ENCODE results near the gene COL23A1.

COL23A1 gene

DNA sequence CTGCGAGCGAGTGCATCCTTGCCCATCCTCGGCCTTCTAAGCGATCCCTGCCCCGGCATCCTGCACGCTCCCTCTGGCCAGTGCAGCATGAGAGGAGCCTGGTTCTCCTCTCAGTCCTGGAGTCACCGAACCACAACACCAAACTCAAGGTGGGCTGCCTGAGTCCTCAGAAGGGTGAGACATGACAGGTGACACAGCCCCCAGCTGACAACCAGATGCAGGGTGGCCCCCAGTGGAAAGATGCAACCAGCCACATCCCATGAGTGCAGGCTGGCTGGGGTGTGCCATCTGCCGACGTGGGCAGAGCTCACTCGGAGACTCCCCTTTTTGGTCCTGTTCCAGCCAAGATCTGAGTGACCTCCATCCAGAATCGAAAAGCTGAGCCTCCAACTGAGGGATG is 58.4 kb downstream of the COL23A1 start:
- no peak for DNase-seq (ENCODE audit: low read depth)

DNA sequence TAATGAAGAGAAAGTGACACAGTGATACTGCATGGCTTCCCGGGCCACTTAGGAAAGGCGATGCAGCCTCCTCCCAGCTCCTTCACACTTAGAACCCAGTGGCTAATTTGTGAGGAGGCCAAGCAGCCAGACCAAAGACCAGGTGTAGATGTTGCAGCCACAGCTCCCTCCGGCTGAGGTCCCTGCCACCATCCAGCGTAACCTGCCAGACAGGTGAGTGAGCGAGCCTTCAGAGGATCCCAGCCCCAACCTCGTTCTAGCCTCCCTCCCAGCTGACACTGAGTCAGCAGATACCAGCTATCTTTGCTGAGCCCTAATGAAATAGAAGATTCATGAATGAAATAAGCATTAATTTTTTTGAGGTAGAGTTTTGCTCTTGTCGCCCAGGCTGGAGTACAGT is 59.7 kb downstream of the COL23A1 start:
- DNase-seq (ENCODE audit: low read depth), result no peak

GRCh38 chr5:178529080-178529479 is 61.1 kb downstream of the COL23A1 start:
- no peak for DNase-seq (ENCODE audit: low read depth)

- DNase-seq (ENCODE audit: low read depth), result no peak
These were observed 62.5 kb downstream of the COL23A1 start for GRCh38 chr5:178527458-178528307.

- no peak for DNase-seq (ENCODE audit: low read depth)
These were observed 63.3 kb downstream of the COL23A1 start for GRCh38 chr5:178526773-178527457.

- no peak for DNase-seq (ENCODE audit: low read depth)
These were observed 64.1 kb downstream of the COL23A1 start for GRCh38 chr5:178525906-178526732.

DNA sequence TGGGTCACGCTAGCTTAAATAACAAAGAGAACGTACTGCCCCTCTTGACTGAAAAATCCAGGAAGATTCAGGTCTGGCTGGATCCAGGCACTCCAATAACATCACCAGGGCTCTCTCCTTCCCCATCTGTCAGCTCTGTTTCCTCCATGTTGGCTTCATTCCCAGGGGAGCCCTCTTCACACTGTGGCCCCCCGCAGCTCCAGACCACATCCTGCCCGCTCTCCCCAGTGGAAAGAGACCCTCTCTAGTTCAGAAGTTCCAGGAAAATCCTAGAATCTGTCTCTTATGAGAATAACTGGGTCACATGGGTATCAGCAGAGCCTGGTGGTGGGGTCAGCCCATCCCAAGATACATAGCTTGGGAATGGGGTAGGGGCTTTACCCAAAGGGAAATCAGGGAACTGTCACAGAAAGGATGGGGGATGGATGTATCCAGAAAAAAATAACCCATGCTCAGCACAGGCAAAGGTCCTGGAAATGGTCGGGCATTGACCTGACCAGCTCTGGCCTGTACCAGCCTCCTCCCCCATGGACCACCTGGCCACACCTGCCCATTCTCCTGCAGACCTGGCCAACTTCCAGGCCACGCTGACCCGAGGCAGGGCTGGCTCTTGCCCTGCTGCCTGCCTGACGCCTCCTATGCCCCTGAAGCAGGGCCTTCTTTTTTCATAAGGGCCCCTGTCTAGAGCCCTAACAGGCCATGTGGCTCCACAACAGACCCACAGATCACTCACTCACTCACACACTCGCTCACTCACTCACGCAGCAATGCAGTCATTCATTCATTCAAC is 65.9 kb downstream of the COL23A1 start:
- no peak for DNase-seq (ENCODE audit: low read depth)

- DNase-seq (ENCODE audit: low read depth), result no peak
These were observed 67.8 kb downstream of the COL23A1 start for GRCh38 chr5:178522361-178522760.

DNA sequence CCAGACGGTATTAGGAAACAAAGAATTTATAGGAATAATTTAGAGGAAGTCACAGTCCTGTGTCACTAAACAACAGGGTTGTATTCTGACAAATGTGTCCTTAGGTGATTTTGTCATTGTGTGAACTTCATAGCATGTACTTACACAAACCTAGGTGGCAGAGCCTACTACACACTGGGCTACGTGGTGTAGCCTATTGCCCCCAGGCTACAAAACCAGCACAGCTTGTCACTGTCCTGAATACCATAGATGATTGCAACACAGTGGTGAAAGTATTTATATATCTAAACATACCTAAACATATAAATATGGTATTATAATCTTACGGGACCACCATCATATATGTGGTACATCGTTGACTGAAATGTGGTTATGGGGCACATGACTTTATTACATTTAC is 69.3 kb downstream of the COL23A1 start:
- DNase-seq (ENCODE audit: low read depth), result no peak

DNA sequence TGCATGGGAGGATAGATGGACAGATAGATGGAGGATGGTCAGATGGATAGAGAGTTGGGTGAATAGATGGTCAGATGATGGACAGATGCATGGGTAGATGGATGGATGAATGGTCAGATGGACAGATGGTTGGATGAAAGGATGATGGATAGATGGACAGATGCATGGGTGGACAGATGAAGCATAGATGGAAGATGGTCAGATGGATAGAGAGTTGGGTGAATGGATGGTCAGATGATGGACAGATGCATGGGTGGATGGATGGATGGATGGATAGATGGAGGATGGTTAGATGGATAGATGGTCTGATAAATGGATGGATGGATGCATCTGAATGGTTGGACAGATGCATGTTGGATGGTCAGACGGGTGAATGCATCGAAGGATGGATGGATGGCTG is 70.4 kb downstream of the COL23A1 start:
- no peak for DNase-seq (ENCODE audit: low read depth)

DNA sequence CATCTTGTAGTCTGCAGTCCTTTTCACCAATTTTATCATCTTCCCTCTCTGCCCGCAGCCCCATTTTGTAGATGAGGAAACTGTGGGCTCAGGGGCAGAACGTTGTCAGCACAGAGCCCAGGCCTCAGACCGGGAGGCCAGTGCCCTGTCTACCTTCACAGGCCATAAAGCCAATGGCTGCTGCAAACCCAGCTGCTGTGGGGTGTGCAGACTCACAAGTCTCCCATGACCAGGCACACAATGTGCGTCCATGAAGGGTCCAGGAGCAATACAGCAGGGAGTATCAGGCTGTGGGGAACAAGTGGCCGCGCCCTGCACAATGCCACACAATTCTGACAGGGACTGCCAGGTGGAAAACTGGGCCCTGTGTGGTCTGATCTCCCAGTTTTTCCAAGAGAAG is 71.0 kb downstream of the COL23A1 start:
- DNase-seq (ENCODE audit: low read depth), result no peak

DNA sequence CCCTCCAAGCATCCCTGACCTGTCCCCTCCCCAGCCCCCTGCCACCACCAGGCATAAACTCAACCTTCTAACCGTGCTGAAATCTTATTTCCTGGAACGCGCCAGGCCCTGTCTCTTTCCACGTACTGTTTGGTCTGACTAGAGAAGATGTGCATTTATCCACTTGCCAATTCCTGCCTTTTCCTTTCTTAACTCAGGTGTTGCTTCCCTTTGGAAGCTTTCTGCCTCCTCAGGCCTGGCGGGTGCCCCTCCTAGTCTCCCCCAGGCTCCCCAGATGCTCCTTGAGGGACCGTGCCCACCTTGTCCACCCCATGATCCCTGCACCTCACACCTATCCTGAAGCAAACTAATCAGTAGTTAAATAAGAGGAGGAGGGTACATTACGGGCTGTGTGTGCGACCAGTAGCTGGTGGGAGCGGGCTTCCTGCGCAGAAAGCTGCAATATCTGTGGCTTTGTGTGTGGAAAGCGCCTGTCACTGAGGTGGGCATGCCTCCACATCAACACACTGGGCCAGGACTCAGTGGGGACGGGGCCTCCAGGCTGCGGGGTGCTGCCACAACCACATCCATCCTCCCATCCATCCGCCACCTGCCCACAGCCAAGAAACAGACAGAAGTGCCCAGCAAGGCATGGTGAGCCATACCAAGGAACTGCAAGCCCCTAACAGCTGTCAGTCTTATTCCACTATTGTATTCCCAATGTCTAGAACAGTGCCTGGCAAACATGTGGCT is 73.5 kb downstream of the COL23A1 start:
- DNase-seq (ENCODE audit: low read depth), result no peak

DNA sequence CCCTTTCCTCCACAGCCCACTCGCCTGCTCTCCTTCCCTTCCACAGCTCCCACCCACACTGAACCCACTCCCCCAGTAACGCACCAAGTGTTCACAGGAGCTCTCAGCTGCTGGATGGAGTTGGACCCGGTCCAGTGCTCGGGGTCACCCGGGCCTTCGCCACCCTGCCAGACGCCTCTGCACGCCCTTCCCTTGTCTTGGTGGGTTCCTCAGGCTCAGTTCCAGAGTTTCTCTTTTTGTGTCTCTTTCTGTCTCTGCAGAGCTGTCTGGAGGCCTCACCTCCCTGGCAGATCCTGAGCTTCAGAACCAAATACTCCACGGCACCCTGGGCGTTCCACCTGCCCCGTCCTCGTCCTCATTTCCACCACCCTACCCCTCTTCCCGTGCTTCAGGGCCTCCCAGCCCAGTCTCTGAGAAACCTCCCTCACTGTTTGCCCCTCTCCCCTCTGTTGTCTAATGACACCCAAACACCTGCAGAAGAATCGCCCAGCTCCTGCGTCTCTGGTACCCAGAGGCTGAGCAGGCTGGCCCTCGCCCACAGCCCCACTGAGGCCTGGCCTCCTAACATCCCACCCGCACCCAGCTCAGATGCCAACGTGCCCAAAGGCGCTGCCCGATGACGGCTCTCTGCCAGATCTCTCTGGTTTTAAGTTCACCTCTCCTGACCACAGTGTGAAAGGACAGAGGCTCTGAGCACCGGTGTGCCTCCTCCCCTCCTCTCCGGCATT is 74.3 kb downstream of the COL23A1 start:
- no peak for DNase-seq (ENCODE audit: low read depth)

- DNase-seq (ENCODE audit: low read depth), result no peak
These were observed 75.3 kb downstream of the COL23A1 start for GRCh38 chr5:178514851-178515418.

- no peak for DNase-seq (ENCODE audit: low read depth)
These were observed 79.0 kb downstream of the COL23A1 start for GRCh38 chr5:178511172-178511571.

- DNase-seq (ENCODE audit: low read depth), result no peak
These were observed 80.6 kb downstream of the COL23A1 start for GRCh38 chr5:178509491-178510057.

- no peak for DNase-seq (ENCODE audit: low read depth)
These were observed 82.9 kb downstream of the COL23A1 start for GRCh38 chr5:178507151-178507932.

DNA sequence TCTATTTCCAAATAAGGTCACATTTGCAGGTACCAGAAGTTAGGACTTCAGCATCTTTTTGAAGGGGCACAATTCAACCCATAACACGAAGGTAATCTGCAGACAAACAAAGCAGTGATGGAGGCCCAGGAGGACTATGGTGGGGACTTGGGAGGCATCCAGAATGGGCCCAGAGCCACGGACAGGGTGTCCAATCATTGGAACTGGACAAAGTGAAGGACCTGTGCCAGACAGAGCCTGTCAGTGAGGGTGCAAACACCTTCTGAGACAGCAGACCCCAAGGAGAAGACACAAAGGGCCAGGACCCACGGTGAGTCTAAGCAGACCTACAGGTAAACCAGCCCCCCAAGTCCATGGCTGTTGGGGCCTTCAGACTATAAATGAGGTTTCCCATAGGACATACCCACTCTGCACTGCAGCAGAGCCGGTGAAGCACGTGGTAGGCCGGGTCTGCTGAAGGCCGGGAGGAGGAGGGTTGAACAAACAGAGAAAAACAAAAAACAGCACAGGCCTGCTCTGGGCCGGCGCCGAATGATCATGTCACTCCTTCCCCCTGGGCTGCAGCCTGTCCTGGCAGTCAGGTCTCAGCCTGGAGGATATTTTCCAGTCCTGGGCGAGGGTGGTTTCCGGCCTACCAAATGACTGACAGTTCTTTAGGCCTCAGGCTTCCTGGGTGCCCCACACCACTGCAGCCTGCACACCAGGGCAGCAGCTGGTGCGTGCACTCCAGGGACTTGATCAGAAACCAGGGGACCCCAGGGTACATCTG is 84.4 kb downstream of the COL23A1 start:
- no peak for DNase-seq (ENCODE audit: low read depth)
